HG03521 (cell line): ENCODE measurements around the gene SMARCA5.
"Not testable (repeated sequence)": the region's sequence is repeated elsewhere in the genome, so short reads cannot be mapped to it uniquely, and the experiment has no call there.

Source experiments
- ATAC-seq: cut with Tn5 transposase; IDR thresholded peaks from one replicate; pipeline ENCODE4 v1.9.1; 2021; ENCODE audit warnings: mild to moderate bottlenecking, moderate library complexity; ENCODE audit not compliant: unreplicated experiment

SMARCA5 gene

GRCh38 chr4:143513314-143514168 is at the start of gene SMARCA5:
Gene SMARCA5, plus strand, starts transcription at chr4:143513702. Its CDS starts 223 bp downstream, at chr4:143513925.
- peak; percentile 79 for ATAC-seq

- ATAC-seq = no peak
Measured at GRCh38 chr4:143473334-143474126, 40.0 kb upstream of the SMARCA5 start.

- ATAC-seq = no peak
Measured at GRCh38 chr4:143477487-143477886, 36.0 kb upstream of the SMARCA5 start.

GRCh38 chr4:143481361-143481760 is 32.1 kb upstream of the SMARCA5 start:
- ATAC-seq = no peak

GRCh38 chr4:143482840-143483239 is 30.7 kb upstream of the SMARCA5 start:
- ATAC-seq = no peak

GRCh38 chr4:143486314-143486713 is 27.2 kb upstream of the SMARCA5 start:
- no peak for ATAC-seq

- no peak for ATAC-seq
Measured at GRCh38 chr4:143488687-143489086, 24.8 kb upstream of the SMARCA5 start.

GRCh38 chr4:143489106-143489505 is 24.4 kb upstream of the SMARCA5 start:
- no peak for ATAC-seq

- ATAC-seq = no peak
Measured at GRCh38 chr4:143498021-143498420, 15.5 kb upstream of the SMARCA5 start.

- ATAC-seq = no peak
Measured at GRCh38 chr4:143502231-143502630, 11.3 kb upstream of the SMARCA5 start.

- ATAC-seq = no peak
Measured at GRCh38 chr4:143506031-143506430, 7.5 kb upstream of the SMARCA5 start.

GRCh38 chr4:143511906-143512305 is 1.6 kb upstream of the SMARCA5 start:
- no peak for ATAC-seq

- peak; percentile 37 for ATAC-seq
Measured at GRCh38 chr4:143512978-143513313, 556 bp upstream of the SMARCA5 start.

- ATAC-seq = no peak
Measured at GRCh38 chr4:143514169-143514495, 630 bp downstream of the SMARCA5 start.

GRCh38 chr4:143514497-143514896 is 995 bp downstream of the SMARCA5 start:
- ATAC-seq = no peak

GRCh38 chr4:143514901-143515300 is 1.4 kb downstream of the SMARCA5 start:
- ATAC-seq = no peak

- ATAC-seq = no peak
Measured at GRCh38 chr4:143515905-143516304, 2.4 kb downstream of the SMARCA5 start.

GRCh38 chr4:143517764-143518163 is 4.3 kb downstream of the SMARCA5 start:
- ATAC-seq = no peak

GRCh38 chr4:143524211-143524610 is 10.7 kb downstream of the SMARCA5 start:
- no peak for ATAC-seq

GRCh38 chr4:143528046-143528445 is 14.5 kb downstream of the SMARCA5 start:
- not testable (repeated sequence) for ATAC-seq

GRCh38 chr4:143531380-143531779 is 17.9 kb downstream of the SMARCA5 start:
- ATAC-seq = no peak

- ATAC-seq = no peak
Measured at GRCh38 chr4:143531788-143532491, 18.4 kb downstream of the SMARCA5 start.
